Natural killer cell treated with Interleukin-12 subunit alpha and Interleukin-12 subunit beta and Interleukin-15 and Interleukin-18, amount 100 ng/mL, for 72 hours (primary cell): Measurements from ENCODE around the gene ACSS1. TPM values are rescaled to one million over a fixed set of nuclear protein-coding genes. Genes with fewer than 3 reads are reported as not detected.

Source experiments
- ATAC-seq, 2 donors: fragments of 150-1000 bp; cut with Tn5 transposase in 1 of 2; sonication (Bioruptor Pico), chemical (Tn5 transposase) in 1 of 2; 2 replicates each; pipeline ENCODE4 v1.10.0; 2021
- DNase-seq: peaks from one replicate; pipeline ENCODE4 v3.0.0; 2022; ENCODE audit warnings: low spot score
- H3K27ac Mint-ChIP-seq, 2 donors: 1 replicate in 1 of 2; 2 replicates in 1 of 2; pipeline ENCODE4 v1.8.0; 2022; ENCODE audit warnings: mixed read lengths in 2 of 2, mild to moderate bottlenecking in 1 of 2, moderate library complexity in 1 of 2
- H3K27me3 Mint-ChIP-seq, 2 donors: 1 replicate in 1 of 2; 2 replicates in 1 of 2; pipeline ENCODE4 v1.8.0; 2022; ENCODE audit warnings: mixed read lengths in 2 of 2
- H3K36me3 Mint-ChIP-seq: one replicate; pipeline ENCODE4 v1.8.0; 2022; ENCODE audit warnings: mixed read lengths
- H3K4me1 Mint-ChIP-seq, 2 donors: 1 replicate in 1 of 2; 2 replicates in 1 of 2; pipeline ENCODE4 v1.8.0; 2022; ENCODE audit warnings: low read depth in 2 of 2, mixed read lengths in 2 of 2, mild to moderate bottlenecking in 1 of 2
- H3K4me3 Mint-ChIP-seq: one replicate; pipeline ENCODE4 v1.8.0; 2022; ENCODE audit warnings: mixed read lengths
- H3K9me3 Mint-ChIP-seq: 2 replicates; pipeline ENCODE4 v1.8.0; 2022; ENCODE audit warnings: mixed read lengths
- total RNA-seq, 2 donors: library from RNA; stranded (reverse); gene quantifications; one replicate each; pipeline ENCODE4 v1.2.3, GENCODE V29; 2022

Gene ACSS1
- total RNA-seq, 2 donors from 2014 or later: 5.8 to 7.6 TPM

- DNase-seq (peak; percentile 74), ATAC-seq (peak; percentile 67 to 80)
- Mint-ChIP-seq H3K9me3 (no peaks in the 10 kb centered on the region), H3K4me3 (peak overlapping the region; percentile 83), H3K27me3 (no peaks in the 10 kb centered on the region), H3K27ac (peak overlapping the region; percentile 95 to 97), H3K4me1 (peaks cover 67 to 73% of the 10 kb centered on the region in 2 donors), H3K36me3 (peaks cover 17% of the 10 kb centered on the region)
These were observed 98.2 kb downstream of the ACSS1 start for GRCh38 chr20:24959591-24960301.

DNA sequence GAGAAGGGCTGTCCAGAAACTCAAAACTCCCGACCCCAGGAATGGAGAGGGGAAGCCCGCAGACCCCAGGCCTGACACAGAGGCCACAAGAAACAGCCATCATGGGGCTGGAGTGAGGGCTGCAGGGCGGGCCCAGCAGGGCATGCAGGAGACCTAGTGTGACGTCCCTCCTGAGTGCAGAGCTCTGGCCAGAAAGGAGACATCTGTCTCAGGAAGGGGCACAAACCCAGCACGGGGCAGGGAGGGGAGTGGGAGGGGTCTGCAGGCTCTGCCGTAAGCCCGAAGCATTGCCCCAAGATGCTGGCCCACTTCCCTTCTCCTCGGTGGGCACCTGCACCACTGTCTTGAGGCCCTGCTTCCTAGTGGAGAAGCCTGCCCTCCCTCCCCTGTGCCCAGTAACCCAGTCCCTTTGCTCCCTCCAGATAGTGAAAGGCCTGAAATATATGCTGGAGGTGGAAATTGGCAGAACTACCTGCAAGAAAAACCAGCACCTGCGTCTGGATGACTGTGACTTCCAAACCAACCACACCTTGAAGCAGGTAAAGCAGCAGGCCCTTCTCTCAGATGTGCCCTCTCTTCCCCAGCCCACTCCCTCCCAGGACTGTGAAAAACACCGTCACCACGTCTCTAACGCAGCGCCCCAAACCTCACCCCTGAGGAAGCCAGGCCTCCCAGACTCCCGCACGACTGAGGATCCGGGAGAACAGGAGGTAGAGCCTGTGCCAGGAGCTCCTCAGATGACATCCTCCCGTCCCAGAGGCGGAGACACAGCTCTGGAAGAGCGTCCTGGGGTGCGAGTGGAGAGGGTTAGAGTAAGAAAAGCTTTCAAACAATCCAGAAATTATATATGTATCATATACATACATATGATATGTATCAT lies 99.2 kb downstream of the ACSS1 start:
- peak overlapping the region; percentile 95 to 97 for H3K27ac Mint-ChIP-seq
- H3K27me3 Mint-ChIP-seq: no peaks in the 10 kb centered on the region
- peaks cover 11% of the 10 kb centered on the region for H3K36me3 Mint-ChIP-seq
- no peaks in the 10 kb centered on the region for H3K9me3 Mint-ChIP-seq
- peaks cover 68 to 72% of the 10 kb centered on the region in 2 donors for H3K4me1 Mint-ChIP-seq
- ATAC-seq (no peak), DNase-seq (peak; percentile 35)
- peak overlapping the region; percentile 83 for H3K4me3 Mint-ChIP-seq

- peak overlapping the region; percentile 95 to 97 for H3K27ac Mint-ChIP-seq
- no peaks in the 10 kb centered on the region for H3K9me3 Mint-ChIP-seq
- ATAC-seq (no peak), DNase-seq (peak; percentile 29)
- H3K27me3 Mint-ChIP-seq: no peaks in the 10 kb centered on the region
- H3K4me3 Mint-ChIP-seq: peak overlapping the region; percentile 17
- peaks cover 1% of the 10 kb centered on the region for H3K36me3 Mint-ChIP-seq
- H3K4me1 Mint-ChIP-seq: peaks cover 67 to 72% of the 10 kb centered on the region in 2 donors
These were observed 100.5 kb downstream of the ACSS1 start for GRCh38 chr20:24957326-24958016.

Other genes with a start within 250 kb of the ACSS1 start
- 100 to 1,000 TPM in 1 of 2 donors, 10 to 100 TPM in 1; 77.8 to 129 TPM for gene CST7, start 108.9 kb downstream of the ACSS1 start, total RNA-seq
- gene APMAP, start 65.4 kb downstream of the ACSS1 start, total RNA-seq: 100 to 1,000 TPM; 109 to 206 TPM
- gene VSX1, start 24.0 kb upstream of the ACSS1 start, total RNA-seq: not detected
- 10 to 100 TPM; 24.9 to 58.7 TPM for gene ENTPD6, start 137.6 kb upstream of the ACSS1 start, total RNA-seq
- 10 to 100 TPM; 35.9 to 40.4 TPM for gene PYGB, start 189.9 kb upstream of the ACSS1 start, total RNA-seq